Measurements from ENCODE around the gene SELENOV.

The SELENOV gene

DNA sequence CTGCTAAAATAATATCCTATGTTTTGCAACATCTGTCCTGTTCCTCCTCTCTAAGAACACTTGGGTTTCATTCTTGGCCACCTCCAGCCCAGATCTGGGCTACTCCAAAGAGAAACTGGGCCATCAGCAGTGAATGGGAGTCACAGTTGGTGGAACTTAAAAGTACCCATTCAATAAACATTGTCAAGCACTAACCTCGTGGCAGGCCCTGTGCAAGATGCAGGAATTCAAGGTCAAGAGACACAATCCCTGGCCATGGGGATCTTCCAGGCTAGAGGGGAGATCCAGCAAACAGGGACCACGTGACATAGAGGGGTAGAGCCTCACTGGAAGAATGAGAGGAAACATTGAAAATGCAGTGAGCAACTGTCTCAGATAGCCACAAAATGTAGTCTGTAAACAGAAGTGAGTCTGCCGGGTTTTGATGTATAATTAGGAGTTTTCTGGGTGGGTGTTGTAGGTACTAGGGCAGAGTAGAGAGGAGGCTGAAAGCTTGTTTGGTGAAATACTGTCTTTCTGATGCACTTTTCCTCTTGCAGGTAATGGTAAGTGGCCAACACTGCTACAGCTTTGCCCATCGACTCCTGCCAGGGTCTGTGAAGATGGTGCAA lies 39.9 kb downstream of the SELENOV start (continued):
- TF ChIP-seq ZNF837 (tag by site-specific recombination; IDR thresholded peaks at IDR 0.05) = no peak
- TF ChIP-seq, protein P1, sequence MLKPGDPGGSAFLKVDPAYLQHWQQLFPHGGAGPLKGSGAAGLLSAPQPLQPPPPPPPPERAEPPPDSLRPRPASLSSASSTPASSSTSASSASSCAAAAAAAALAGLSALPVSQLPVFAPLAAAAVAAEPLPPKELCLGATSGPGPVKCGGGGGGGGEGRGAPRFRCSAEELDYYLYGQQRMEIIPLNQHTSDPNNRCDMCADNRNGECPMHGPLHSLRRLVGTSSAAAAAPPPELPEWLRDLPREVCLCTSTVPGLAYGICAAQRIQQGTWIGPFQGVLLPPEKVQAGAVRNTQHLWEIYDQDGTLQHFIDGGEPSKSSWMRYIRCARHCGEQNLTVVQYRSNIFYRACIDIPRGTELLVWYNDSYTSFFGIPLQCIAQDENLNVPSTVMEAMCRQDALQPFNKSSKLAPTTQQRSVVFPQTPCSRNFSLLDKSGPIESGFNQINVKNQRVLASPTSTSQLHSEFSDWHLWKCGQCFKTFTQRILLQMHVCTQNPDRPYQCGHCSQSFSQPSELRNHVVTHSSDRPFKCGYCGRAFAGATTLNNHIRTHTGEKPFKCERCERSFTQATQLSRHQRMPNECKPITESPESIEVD (tag by site-specific recombination; IDR thresholded peaks at IDR 0.05) = no peak

DNA sequence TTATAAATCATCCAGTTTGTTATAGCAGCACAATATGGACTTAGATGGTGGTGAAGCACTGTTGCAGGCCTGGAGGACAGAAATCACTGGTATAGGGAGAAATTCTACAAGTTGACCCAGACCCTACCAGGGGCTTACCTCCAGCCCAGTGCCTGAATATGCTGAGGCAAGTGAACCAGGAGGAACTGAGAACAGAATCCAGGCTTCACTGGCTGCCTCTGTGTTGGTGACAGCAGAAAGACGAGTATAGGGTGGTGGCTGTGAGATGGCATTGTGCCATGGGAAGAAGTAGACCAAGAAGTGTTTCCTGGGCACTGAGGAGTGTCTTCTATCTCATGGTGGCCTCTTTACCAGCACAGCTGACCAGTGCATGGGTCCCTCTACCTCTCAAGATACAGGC lies 40.9 kb downstream of the SELENOV start:
- POLR2A ChIA-PET = no interaction called here
- Histone ChIP-seq H3K27ac (ENCODE audit: extremely low read depth, low read depth, low read length) (no peak overlapping the region), H3K4me1 (ENCODE audit: control insufficient read depth, insufficient read depth, low read length) (peaks cover 19% of the 10 kb centered on the region), H3K36me3 (ENCODE audit: control insufficient read depth in 2 of 2, insufficient read depth in 1 of 2, low read length in 2 of 2) (no peaks in the 10 kb centered on the region; a peak in 1 of 3 replicates), H3K4me3 (ENCODE audit: low read depth, low read length) (no peak overlapping the region), H3K9me3 (ENCODE audit: control insufficient read depth, insufficient read depth, low read depth, low read length) (peaks cover 2% of the 10 kb centered on the region; the same call in 1 of the 2 replicates)
- no peak for TF ChIP-seq RBAK (tag by site-specific recombination; IDR thresholded peaks at IDR 0.05)
- no peak for TF ChIP-seq ZNF514 (tag by site-specific recombination; IDR thresholded peaks at IDR 0.05)
- no peak for TF ChIP-seq ZNF169 (tag by site-specific recombination; IDR thresholded peaks at IDR 0.05)
- TF ChIP-seq ZNF223 (tag by site-specific recombination; IDR thresholded peaks at IDR 0.05) = no peak
- CTCF ChIA-PET = interaction anchor here (0.6 to 0.7 kb wide), 3 partner anchors 15 to 213 kb away, joined by 3 read pairs; no protein-coding TSS in a partner anchor

DNA sequence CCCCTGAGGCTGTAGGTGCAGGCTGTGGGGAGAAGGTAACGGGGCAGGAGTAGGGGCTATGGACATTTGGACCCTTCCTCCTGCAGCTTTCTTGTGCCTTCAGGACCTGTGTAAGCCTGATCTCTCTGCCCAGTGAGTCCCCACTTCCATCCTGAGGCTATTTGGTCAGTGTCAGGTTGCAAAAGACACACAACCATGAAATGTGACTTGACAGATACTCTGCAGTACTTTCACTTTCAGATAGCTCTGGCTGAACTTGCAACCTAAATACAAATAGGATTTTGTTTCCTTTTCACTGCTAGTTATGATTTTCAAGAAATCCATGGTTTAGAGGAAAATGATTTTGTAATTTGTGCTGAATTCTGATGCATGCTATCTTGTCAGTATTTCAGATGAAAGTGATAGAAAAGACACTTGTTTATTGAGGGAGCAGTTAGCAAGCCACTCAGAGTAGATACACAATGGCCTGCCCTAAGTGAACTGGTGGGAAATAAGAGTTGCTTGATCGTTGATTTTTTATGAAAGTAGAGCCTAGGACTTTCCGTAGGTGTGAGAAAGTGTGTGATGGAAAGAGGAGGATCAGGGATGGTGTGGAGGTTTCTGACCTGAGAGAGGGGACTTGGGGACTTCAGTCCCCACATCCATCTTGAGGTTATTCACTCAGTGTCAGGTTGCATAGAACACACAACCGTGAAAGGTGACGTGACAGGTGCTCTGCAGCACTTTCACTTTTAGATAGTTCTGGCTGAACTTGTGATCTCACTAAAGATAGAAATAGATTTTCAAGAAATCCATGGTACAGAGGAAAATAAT lies 43.1 kb downstream of the SELENOV start:
- POLR2A ChIA-PET = no interaction called here
- peaks cover 31% of the 10 kb centered on the region for H3K4me1 ChIP-seq (ENCODE audit: control insufficient read depth, insufficient read depth, low read length)
- no peak overlapping the region for H3K4me3 ChIP-seq (ENCODE audit: low read depth, low read length)
- no peaks in the 10 kb centered on the region for H3K36me3 ChIP-seq (ENCODE audit: control insufficient read depth in 2 of 2, insufficient read depth in 1 of 2, low read length in 2 of 2)
- CTCF ChIA-PET = interaction anchor here (0.5 to 1.2 kb wide), 5 partner anchors 10 to 1108 kb away, joined by 3 read pairs; no protein-coding TSS in a partner anchor
- H3K9me3 ChIP-seq (ENCODE audit: control insufficient read depth, insufficient read depth, low read depth, low read length) = peaks cover 2% of the 10 kb centered on the region; the same call in 1 of the 2 replicates
- no peak overlapping the region for H3K27ac ChIP-seq (ENCODE audit: extremely low read depth, low read depth, low read length)
- TF ChIP-seq, protein P2, sequence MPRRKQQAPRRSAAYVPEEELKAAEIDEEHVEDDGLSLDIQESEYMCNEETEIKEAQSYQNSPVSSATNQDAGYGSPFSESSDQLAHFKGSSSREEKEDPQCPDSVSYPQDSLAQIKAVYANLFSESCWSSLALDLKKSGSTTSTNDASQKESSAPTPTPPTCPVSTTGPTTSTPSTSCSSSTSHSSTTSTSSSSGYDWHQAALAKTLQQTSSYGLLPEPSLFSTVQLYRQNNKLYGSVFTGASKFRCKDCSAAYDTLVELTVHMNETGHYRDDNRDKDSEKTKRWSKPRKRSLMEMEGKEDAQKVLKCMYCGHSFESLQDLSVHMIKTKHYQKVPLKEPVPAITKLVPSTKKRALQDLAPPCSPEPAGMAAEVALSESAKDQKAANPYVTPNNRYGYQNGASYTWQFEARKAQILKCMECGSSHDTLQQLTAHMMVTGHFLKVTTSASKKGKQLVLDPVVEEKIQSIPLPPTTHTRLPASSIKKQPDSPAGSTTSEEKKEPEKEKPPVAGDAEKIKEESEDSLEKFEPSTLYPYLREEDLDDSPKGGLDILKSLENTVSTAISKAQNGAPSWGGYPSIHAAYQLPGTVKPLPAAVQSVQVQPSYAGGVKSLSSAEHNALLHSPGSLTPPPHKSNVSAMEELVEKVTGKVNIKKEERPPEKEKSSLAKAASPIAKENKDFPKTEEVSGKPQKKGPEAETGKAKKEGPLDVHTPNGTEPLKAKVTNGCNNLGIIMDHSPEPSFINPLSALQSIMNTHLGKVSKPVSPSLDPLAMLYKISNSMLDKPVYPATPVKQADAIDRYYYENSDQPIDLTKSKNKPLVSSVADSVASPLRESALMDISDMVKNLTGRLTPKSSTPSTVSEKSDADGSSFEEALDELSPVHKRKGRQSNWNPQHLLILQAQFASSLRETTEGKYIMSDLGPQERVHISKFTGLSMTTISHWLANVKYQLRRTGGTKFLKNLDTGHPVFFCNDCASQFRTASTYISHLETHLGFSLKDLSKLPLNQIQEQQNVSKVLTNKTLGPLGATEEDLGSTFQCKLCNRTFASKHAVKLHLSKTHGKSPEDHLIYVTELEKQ (tag by site-specific recombination; IDR thresholded peaks at IDR 0.05; ENCODE audit: borderline replicate concordance) = peak; percentile 91
- TF ChIP-seq ZFP37 (tag by site-specific recombination; IDR thresholded peaks at IDR 0.05) (peak; percentile 41; the same call in 1 of the 2 replicates), ZNF624 (tag by site-specific recombination; IDR thresholded peaks at IDR 0.05) (peak; percentile 32; the same call in 1 of the 2 replicates), PRDM1 (tag by site-specific recombination; IDR thresholded peaks at IDR 0.05) (peak; percentile 95), MZF1 (tag by site-specific recombination; IDR thresholded peaks at IDR 0.05; ENCODE audit: borderline replicate concordance) (peak; percentile 35), BCL11A (tag by site-specific recombination; IDR thresholded peaks at IDR 0.05; ENCODE audit: low read depth) (no peak; the same call in 1 of the 2 replicates)
- TF ChIP-seq, protein P3, sequence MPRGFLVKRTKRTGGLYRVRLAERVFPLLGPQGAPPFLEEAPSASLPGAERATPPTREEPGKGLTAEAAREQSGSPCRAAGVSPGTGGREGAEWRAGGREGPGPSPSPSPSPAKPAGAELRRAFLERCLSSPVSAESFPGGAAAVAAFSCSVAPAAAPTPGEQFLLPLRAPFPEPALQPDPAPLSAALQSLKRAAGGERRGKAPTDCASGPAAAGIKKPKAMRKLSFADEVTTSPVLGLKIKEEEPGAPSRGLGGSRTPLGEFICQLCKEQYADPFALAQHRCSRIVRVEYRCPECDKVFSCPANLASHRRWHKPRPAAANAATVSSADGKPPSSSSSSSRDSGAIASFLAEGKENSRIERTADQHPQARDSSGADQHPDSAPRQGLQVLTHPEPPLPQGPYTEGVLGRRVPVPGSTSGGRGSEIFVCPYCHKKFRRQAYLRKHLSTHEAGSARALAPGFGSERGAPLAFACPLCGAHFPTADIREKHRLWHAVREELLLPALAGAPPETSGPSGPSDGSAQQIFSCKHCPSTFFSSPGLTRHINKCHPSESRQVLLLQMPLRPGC (tag by site-specific recombination; IDR thresholded peaks at IDR 0.05) = no peak
- TF ChIP-seq, protein P4, sequence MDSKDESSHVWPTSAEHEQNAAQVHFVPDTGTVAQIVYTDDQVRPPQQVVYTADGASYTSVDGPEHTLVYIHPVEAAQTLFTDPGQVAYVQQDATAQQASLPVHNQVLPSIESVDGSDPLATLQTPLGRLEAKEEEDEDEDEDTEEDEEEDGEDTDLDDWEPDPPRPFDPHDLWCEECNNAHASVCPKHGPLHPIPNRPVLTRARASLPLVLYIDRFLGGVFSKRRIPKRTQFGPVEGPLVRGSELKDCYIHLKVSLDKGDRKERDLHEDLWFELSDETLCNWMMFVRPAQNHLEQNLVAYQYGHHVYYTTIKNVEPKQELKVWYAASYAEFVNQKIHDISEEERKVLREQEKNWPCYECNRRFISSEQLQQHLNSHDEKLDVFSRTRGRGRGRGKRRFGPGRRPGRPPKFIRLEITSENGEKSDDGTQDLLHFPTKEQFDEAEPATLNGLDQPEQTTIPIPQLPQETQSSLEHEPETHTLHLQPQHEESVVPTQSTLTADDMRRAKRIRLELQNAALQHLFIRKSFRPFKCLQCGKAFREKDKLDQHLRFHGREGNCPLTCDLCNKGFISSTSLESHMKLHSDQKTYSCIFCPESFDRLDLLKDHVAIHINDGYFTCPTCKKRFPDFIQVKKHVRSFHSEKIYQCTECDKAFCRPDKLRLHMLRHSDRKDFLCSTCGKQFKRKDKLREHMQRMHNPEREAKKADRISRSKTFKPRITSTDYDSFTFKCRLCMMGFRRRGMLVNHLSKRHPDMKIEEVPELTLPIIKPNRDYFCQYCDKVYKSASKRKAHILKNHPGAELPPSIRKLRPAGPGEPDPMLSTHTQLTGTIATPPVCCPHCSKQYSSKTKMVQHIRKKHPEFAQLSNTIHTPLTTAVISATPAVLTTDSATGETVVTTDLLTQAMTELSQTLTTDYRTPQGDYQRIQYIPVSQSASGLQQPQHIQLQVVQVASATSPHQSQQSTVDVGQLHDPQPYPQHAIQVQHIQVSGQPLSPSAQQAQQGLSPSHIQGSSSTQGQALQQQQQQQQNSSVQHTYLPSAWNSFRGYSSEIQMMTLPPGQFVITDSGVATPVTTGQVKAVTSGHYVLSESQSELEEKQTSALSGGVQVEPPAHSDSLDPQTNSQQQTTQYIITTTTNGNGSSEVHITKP (tag by site-specific recombination; IDR thresholded peaks at IDR 0.05) = peak; percentile 12; the same call in 1 of the 2 replicates
- TF ChIP-seq, protein P5, sequence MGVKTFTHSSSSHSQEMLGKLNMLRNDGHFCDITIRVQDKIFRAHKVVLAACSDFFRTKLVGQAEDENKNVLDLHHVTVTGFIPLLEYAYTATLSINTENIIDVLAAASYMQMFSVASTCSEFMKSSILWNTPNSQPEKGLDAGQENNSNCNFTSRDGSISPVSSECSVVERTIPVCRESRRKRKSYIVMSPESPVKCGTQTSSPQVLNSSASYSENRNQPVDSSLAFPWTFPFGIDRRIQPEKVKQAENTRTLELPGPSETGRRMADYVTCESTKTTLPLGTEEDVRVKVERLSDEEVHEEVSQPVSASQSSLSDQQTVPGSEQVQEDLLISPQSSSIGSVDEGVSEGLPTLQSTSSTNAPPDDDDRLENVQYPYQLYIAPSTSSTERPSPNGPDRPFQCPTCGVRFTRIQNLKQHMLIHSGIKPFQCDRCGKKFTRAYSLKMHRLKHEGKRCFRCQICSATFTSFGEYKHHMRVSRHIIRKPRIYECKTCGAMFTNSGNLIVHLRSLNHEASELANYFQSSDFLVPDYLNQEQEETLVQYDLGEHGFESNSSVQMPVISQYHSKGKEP (tag by site-specific recombination; IDR thresholded peaks at IDR 0.05) = peak; percentile 67; the same call in 1 of the 2 replicates
- TF ChIP-seq, protein P6, sequence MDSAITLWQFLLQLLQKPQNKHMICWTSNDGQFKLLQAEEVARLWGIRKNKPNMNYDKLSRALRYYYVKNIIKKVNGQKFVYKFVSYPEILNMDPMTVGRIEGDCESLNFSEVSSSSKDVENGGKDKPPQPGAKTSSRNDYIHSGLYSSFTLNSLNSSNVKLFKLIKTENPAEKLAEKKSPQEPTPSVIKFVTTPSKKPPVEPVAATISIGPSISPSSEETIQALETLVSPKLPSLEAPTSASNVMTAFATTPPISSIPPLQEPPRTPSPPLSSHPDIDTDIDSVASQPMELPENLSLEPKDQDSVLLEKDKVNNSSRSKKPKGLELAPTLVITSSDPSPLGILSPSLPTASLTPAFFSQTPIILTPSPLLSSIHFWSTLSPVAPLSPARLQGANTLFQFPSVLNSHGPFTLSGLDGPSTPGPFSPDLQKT (IDR thresholded peaks at IDR 0.05; ENCODE audit: borderline replicate concordance, low read depth, low read length) = no peak
